Mesenchymal stem cell (in vitro differentiated cells and primary cell): Measurements from ENCODE around the gene SVEP1.
A peak's percentile ranks its signal among the peaks of the same experiment; 100 is the strongest.

Experiments used
- DNase-seq: peaks from one replicate; pipeline ENCODE4 v3.0.0-alpha.2; 2013
- H2AFZ ChIP-seq: one replicate; pipeline ENCODE4 v1.6.1; 2013; ENCODE audit warnings: low read depth, mild to moderate bottlenecking, control low read depth, inconsistent platforms, low read length, moderate library complexity
- H2AK5ac ChIP-seq: 2 replicates; pipeline ENCODE4 v1.6.1; 2013; ENCODE audit warnings: low read length, moderate library complexity, mild to moderate bottlenecking, inconsistent platforms; ENCODE audit not compliant: severe bottlenecking
- H2BK120ac ChIP-seq: one replicate; pipeline ENCODE4 v1.6.1; 2013; ENCODE audit warnings: low read depth, mild to moderate bottlenecking, inconsistent platforms, low read length, moderate library complexity
- H2BK12ac ChIP-seq, 2 experiments: one replicate each; pipeline ENCODE4 v1.6.1; 2013; ENCODE audit warnings: inconsistent platforms in 2 of 2, low read length in 2 of 2, mild to moderate bottlenecking in 2 of 2, moderate library complexity in 2 of 2, control low read depth in 1 of 2
- H2BK15ac ChIP-seq: one replicate; pipeline ENCODE4 v1.6.1; 2013; ENCODE audit warnings: mild to moderate bottlenecking, low read depth, inconsistent platforms; ENCODE audit not compliant: poor library complexity, severe bottlenecking
- H2BK5ac ChIP-seq: 2 replicates; pipeline ENCODE4 v1.6.1; 2013; ENCODE audit warnings: low read depth, mild to moderate bottlenecking, low read length, control low read depth, inconsistent platforms; ENCODE audit not compliant: poor library complexity, severe bottlenecking
- H3K14ac ChIP-seq, 2 experiments: one replicate each; pipeline ENCODE4 v1.6.1; 2013; ENCODE audit warnings: inconsistent platforms in 2 of 2, low read length in 2 of 2, control low read depth in 1 of 2, mild to moderate bottlenecking in 1 of 2, moderate library complexity in 1 of 2
- H3K18ac ChIP-seq, 2 experiments: one replicate each; pipeline ENCODE4 v1.6.1; 2013; ENCODE audit warnings: inconsistent platforms in 2 of 2, low read length in 2 of 2, control low read depth in 1 of 2, low read depth in 1 of 2, mild to moderate bottlenecking in 1 of 2
- H3K23ac ChIP-seq, 2 experiments: one replicate each; pipeline ENCODE4 v1.6.1; 2013; ENCODE audit warnings: inconsistent platforms in 2 of 2, low read length in 2 of 2, mild to moderate bottlenecking in 2 of 2, moderate library complexity in 2 of 2, control low read depth in 1 of 2
- H3K27ac ChIP-seq: 2 replicates; pipeline ENCODE4 v1.5.1; 2013; ENCODE audit warnings: mild to moderate bottlenecking, moderate library complexity, low read length, control low read depth, inconsistent platforms; ENCODE audit not compliant: poor library complexity, severe bottlenecking
- H3K27me3 ChIP-seq, 2 experiments: 2 replicates each; pipeline versions ENCODE4 v1.6.1 to v1.7.0; 2013; ENCODE audit warnings: low read length in 2 of 2, mild to moderate bottlenecking in 2 of 2, moderate library complexity in 2 of 2, control low read depth in 1 of 2, inconsistent platforms in 1 of 2; ENCODE audit not compliant: control insufficient read depth in 1 of 2, insufficient read depth in 1 of 2
- H3K36me3 ChIP-seq, 2 experiments: 2 replicates each; pipeline versions ENCODE4 v1.6.1 to v1.7.0; 2013; ENCODE audit warnings: low read length in 2 of 2, control low read depth in 1 of 2, inconsistent platforms in 1 of 2, low read depth in 1 of 2, mild to moderate bottlenecking in 1 of 2; ENCODE audit not compliant: insufficient read depth in 2 of 2, control insufficient read depth in 1 of 2
- H3K4ac ChIP-seq, 2 experiments: one replicate each; pipeline ENCODE4 v1.6.1; 2013; ENCODE audit warnings: inconsistent platforms in 2 of 2, low read length in 2 of 2, mild to moderate bottlenecking in 2 of 2, moderate library complexity in 2 of 2, control low read depth in 1 of 2, low read depth in 1 of 2
- H3K4me1 ChIP-seq: 2 replicates; pipeline ENCODE4 v1.6.1; 2013; ENCODE audit warnings: low read depth, low read length, control low read depth; ENCODE audit not compliant: control insufficient read depth, insufficient read depth
- H3K4me2 ChIP-seq: 2 replicates; pipeline ENCODE4 v1.6.1; 2013; ENCODE audit warnings: low read length, mild to moderate bottlenecking, inconsistent platforms; ENCODE audit not compliant: poor library complexity, severe bottlenecking
- H3K4me3 ChIP-seq, 2 experiments: 2 replicates each; pipeline versions ENCODE4 v1.5.1 to v1.7.0; 2013; ENCODE audit warnings: low read length in 2 of 2, mild to moderate bottlenecking in 2 of 2, control low read depth in 1 of 2, low read depth in 1 of 2; ENCODE audit not compliant: insufficient read depth in 1 of 2
- H3K79me1 ChIP-seq: replicated peaks from 2 replicates; pipeline ENCODE4 v1.6.1; 2013; ENCODE audit warnings: mild to moderate bottlenecking, control low read depth, low read length, inconsistent platforms; ENCODE audit not compliant: poor library complexity, severe bottlenecking
- H3K9ac ChIP-seq: 2 replicates; pipeline ENCODE4 v1.7.0; 2013; ENCODE audit warnings: mild to moderate bottlenecking, low read length, moderate library complexity
- H3K9me3 ChIP-seq: 2 replicates; pipeline ENCODE4 v1.7.0; 2013; ENCODE audit warnings: mild to moderate bottlenecking, low read length; ENCODE audit not compliant: control insufficient read depth
- H4K8ac ChIP-seq: one replicate; pipeline ENCODE4 v1.6.1; 2013; ENCODE audit warnings: inconsistent platforms, mild to moderate bottlenecking, low read length, moderate library complexity
- H4K91ac ChIP-seq: one replicate; pipeline ENCODE4 v1.6.1; 2013; ENCODE audit warnings: mild to moderate bottlenecking, low read length, inconsistent platforms
- WGBS: methylation state at CpG from one replicate; pipeline ENCODE4 v1.1.7; 2013; ENCODE audit warnings: mixed read lengths; 5-methylcytosine and 5-hydroxymethylcytosine counted together

SVEP1 gene

GRCh38 chr9:110582156-110582555 is 2.6 kb upstream of the SVEP1 start:
- Histone ChIP-seq H3K4me3 (no peak overlapping the region), H3K27ac (no peak overlapping the region), H3K23ac (no peak overlapping the region), H2AFZ (no peak overlapping the region), H2AK5ac (no peak overlapping the region), H2BK120ac (no peak overlapping the region), H2BK15ac (no peak overlapping the region), H3K4me1 (peaks cover 13% of the 10 kb centered on the region), H2BK12ac (no peak overlapping the region), H3K79me1 (no peaks in the 10 kb centered on the region), H3K9me3 (peaks cover 5% of the 10 kb centered on the region), H4K8ac (peak overlapping the region; percentile 55), H3K4ac (no peak overlapping the region), H3K36me3 (no peaks in the 10 kb centered on the region), H2BK5ac (no peak overlapping the region), H3K18ac (peak overlapping the region; percentile 14 to 28), H3K4me2 (no peak overlapping the region), H3K9ac (no peak overlapping the region), H3K14ac (no peak overlapping the region), H4K91ac (peak overlapping the region; percentile 37), H3K27me3 (peaks cover 0 to 11% of the 10 kb centered on the region in 2 experiments)
- WGBS = 40% methylated on average over 3 of the region's 3 CpGs
- peak; percentile 54 for DNase-seq

GRCh38 chr9:110580850-110581249 is 1.3 kb upstream of the SVEP1 start:
- Histone ChIP-seq H3K36me3 (no peaks in the 10 kb centered on the region), H2BK5ac (no peak overlapping the region), H2BK12ac (no peak overlapping the region), H3K18ac (no peak overlapping the region), H2AFZ (no peak overlapping the region), H4K8ac (no peak overlapping the region), H3K14ac (no peak overlapping the region), H3K9me3 (no peaks in the 10 kb centered on the region), H3K27ac (no peak overlapping the region), H3K79me1 (no peaks in the 10 kb centered on the region), H2AK5ac (no peak overlapping the region), H3K4me3 (peak overlapping the region in 1 of 2 experiments; percentile 85), H3K4me1 (peaks cover 13% of the 10 kb centered on the region), H3K4me2 (no peak overlapping the region), H3K4ac (no peak overlapping the region), H3K23ac (no peak overlapping the region), H3K27me3 (peaks cover 0 to 11% of the 10 kb centered on the region in 2 experiments), H2BK15ac (no peak overlapping the region), H3K9ac (peak overlapping the region; percentile 90), H2BK120ac (peak overlapping the region; percentile 29), H4K91ac (no peak overlapping the region)
- 69% methylated on average over 4 of the region's 6 CpGs for WGBS
- DNase-seq = no peak

GRCh38 chr9:110579862-110580219 is 300 bp upstream of the SVEP1 start:
- peak overlapping the region; percentile 89 for H2BK120ac ChIP-seq

GRCh38 chr9:110578575-110579033 is 937 bp downstream of the SVEP1 start:
- DNase-seq = peak; percentile 50
- Histone ChIP-seq H2AK5ac (no peak overlapping the region), H3K9ac (peak overlapping the region; percentile 90), H2AFZ (peak overlapping the region; percentile 90), H3K4me1 (peaks cover 13% of the 10 kb centered on the region), H3K23ac (peak overlapping the region; percentile 57 to 60), H2BK12ac (peak overlapping the region; percentile 87 to 89), H2BK15ac (peak overlapping the region; percentile 96), H3K27ac (no peak overlapping the region), H3K27me3 (peaks cover 0 to 11% of the 10 kb centered on the region in 2 experiments), H3K36me3 (no peaks in the 10 kb centered on the region), H4K8ac (peak overlapping the region; percentile 90), H4K91ac (peak overlapping the region; percentile 98), H3K14ac (peak overlapping the region in 1 of 2 experiments; percentile 90), H3K4me3 (peak overlapping the region; percentile 62 to 85), H3K9me3 (no peaks in the 10 kb centered on the region), H3K18ac (peak overlapping the region; percentile 93 to 99), H3K4me2 (peak overlapping the region; percentile 99), H3K79me1 (no peaks in the 10 kb centered on the region), H3K4ac (peak overlapping the region; percentile 94 to 98), H2BK5ac (no peak overlapping the region), H2BK120ac (peak overlapping the region; percentile 89)
- 3% methylated on average over 19 of the region's 22 CpGs for whole genome bisulfite sequencing

More at GRCh38 chr9:110579862-110580219, 300 bp upstream of the SVEP1 start:
- WGBS = 1% methylated on average over 13 of the region's 13 CpGs
- peaks cover 0 to 11% of the 10 kb centered on the region in 2 experiments for H3K27me3 ChIP-seq
- H3K4ac ChIP-seq = peak overlapping the region; percentile 59 to 94
- H2BK15ac ChIP-seq = no peak overlapping the region
- H3K27ac ChIP-seq = peak overlapping the region; percentile 17
- H3K4me1 ChIP-seq = peaks cover 13% of the 10 kb centered on the region
- H3K18ac ChIP-seq = peak overlapping the region; percentile 58 to 73
- peak overlapping the region; percentile 90 for H3K9ac ChIP-seq
- no peak overlapping the region for H3K14ac ChIP-seq
- H3K9me3 ChIP-seq = no peaks in the 10 kb centered on the region
- H3K4me2 ChIP-seq = peak overlapping the region; percentile 99
- no peak overlapping the region for H2AK5ac ChIP-seq
- H2BK5ac ChIP-seq = no peak overlapping the region
- H4K8ac ChIP-seq = no peak overlapping the region
- H3K79me1 ChIP-seq = no peaks in the 10 kb centered on the region
- peak; percentile 83 for DNase-seq
- H2AFZ ChIP-seq = no peak overlapping the region
- H3K36me3 ChIP-seq = no peaks in the 10 kb centered on the region
- H2BK12ac ChIP-seq = peak overlapping the region; percentile 76 to 89
- peak overlapping the region; percentile 65 for H4K91ac ChIP-seq
- peak overlapping the region; percentile 50 to 85 for H3K4me3 ChIP-seq
- H3K23ac ChIP-seq = no peak overlapping the region
